Adrenal gland (tissue), 5 donors: Measurements from ENCODE around the gene POLR1H.

Experiments
- POLR2A ChIP-seq, 2 donors: fragments of 450-650 bp; IDR thresholded peaks; one replicate each; pipeline ENCODE4 v1.6.1; 2017; ENCODE audit warnings: antibody characterized with exemption in 2 of 2, mild to moderate bottlenecking in 2 of 2, moderate library complexity in 1 of 2
- TF ChIP-seq, protein P1 (sequence below), 6 experiments: fragments of 450-650 bp in 4 of 6; fragments of 200-600 bp in 2 of 6; sonication (generic) in 1 of 6; IDR thresholded peaks; 1 replicate in 5 of 6; 2 replicates in 1 of 6; pipeline versions ENCODE4 v1.5.1 to v1.8.0; 2016 to 2021; ENCODE audit warnings: antibody characterized with exemption in 6 of 6, mild to moderate bottlenecking in 2 of 6, moderate library complexity in 1 of 6
- donor health status: DM: no; HTN: no; CAD: no.

DNA sequence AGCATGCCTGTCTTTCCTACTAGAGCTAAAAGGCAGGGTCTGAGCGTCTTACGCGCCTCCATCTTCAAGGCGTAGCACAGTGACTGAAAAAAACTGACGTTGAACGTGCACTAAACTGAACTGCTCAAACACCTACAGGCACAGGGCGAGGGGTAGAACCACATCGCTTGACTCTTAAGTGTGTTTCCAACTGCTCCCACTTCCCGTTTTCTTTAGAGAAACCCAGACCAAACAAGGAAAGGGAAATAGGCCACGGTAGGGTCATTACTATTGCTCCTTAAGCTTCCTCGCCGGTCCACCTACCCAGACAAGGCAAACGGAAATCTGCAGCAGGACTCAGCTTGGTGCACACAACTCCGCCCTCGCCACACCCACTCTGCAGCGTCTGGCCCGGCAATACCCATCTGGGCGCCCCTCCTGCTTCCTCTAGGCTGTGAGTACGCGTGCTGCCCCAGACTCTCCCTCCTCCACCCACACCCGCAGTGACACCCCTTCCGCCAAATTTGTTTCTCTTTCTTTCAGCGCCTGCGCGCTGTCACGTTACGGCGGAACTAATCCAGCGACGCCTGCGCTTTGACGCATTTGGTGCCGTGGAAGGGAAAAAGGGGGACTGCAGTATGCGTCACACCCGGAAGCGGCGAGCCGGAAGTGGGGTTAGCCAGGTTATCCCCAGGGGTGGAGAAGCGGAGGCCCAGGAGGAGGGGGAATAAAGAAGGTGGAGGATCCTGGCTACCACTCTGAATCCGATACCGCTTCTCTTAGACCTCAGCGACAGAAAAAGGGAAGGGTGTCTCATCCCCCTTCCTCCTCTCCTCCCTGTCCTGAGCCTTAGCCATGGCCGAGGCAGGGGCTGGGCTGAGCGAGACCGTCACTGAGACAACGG is 5.8 kb downstream of the POLR1H start, which contains the start of gene PPP1R11:
- TF ChIP-seq, protein P1, sequence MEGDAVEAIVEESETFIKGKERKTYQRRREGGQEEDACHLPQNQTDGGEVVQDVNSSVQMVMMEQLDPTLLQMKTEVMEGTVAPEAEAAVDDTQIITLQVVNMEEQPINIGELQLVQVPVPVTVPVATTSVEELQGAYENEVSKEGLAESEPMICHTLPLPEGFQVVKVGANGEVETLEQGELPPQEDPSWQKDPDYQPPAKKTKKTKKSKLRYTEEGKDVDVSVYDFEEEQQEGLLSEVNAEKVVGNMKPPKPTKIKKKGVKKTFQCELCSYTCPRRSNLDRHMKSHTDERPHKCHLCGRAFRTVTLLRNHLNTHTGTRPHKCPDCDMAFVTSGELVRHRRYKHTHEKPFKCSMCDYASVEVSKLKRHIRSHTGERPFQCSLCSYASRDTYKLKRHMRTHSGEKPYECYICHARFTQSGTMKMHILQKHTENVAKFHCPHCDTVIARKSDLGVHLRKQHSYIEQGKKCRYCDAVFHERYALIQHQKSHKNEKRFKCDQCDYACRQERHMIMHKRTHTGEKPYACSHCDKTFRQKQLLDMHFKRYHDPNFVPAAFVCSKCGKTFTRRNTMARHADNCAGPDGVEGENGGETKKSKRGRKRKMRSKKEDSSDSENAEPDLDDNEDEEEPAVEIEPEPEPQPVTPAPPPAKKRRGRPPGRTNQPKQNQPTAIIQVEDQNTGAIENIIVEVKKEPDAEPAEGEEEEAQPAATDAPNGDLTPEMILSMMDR (IDR thresholded peaks at IDR 0.05) = peak in 1 of 6 experiments; percentile 4
- peak; percentile 80 to 95 for TF ChIP-seq POLR2A (IDR thresholded peaks at IDR 0.05)
